OCI-LY3 (cell line): ENCODE measurements around the gene VIL1.

Source experiments
- EZH2phosphoT487 ChIP-seq: fragments of 200-600 bp; shearing (Covaris generic); IDR thresholded peaks from 2 replicates; pipeline ENCODE4 v1.6.1; 2018; ENCODE audit warnings: antibody characterized with exemption, mixed run types, low read depth
- TF ChIP-seq, protein P1 (sequence below): fragments of 200-600, 300-600 bp; sonication (generic); IDR thresholded peaks from 2 replicates; pipeline ENCODE4 v1.5.1; 2014; ENCODE audit warnings: antibody characterized with exemption, low read length, low read depth

DNA sequence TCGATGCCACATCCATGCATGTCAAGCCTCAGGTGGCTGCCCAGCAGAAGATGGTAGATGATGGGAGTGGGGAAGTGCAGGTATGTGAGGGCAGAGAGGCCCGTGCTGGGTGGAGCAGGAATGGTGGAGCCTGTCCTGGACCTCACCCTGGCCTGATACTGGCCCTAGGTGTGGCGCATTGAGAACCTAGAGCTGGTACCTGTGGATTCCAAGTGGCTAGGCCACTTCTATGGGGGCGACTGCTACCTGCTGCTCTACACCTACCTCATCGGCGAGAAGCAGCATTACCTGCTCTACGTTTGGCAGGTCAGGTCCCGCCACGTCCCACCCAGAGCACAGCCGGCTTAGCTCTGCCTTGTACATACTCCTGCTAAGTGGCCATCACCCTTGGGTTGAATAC is 13.0 kb downstream of the VIL1 start:
- TF ChIP-seq, protein P1, sequence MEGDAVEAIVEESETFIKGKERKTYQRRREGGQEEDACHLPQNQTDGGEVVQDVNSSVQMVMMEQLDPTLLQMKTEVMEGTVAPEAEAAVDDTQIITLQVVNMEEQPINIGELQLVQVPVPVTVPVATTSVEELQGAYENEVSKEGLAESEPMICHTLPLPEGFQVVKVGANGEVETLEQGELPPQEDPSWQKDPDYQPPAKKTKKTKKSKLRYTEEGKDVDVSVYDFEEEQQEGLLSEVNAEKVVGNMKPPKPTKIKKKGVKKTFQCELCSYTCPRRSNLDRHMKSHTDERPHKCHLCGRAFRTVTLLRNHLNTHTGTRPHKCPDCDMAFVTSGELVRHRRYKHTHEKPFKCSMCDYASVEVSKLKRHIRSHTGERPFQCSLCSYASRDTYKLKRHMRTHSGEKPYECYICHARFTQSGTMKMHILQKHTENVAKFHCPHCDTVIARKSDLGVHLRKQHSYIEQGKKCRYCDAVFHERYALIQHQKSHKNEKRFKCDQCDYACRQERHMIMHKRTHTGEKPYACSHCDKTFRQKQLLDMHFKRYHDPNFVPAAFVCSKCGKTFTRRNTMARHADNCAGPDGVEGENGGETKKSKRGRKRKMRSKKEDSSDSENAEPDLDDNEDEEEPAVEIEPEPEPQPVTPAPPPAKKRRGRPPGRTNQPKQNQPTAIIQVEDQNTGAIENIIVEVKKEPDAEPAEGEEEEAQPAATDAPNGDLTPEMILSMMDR = no peak
- no peak for TF ChIP-seq EZH2phosphoT487
